Spleen (tissue), 11 donors: ENCODE measurements around the gene MYO16. TPM values are rescaled to one million over a fixed set of nuclear protein-coding genes. Genes with fewer than 3 reads are reported as not detected.
"Not testable (repeated sequence)": the region's sequence is repeated elsewhere in the genome, so short reads cannot be mapped to it uniquely, and the experiment has no call there.

Source experiments
- DNase-seq: peaks from one replicate; pipeline ENCODE4 v3.0.0-alpha.2; 2020
- H3K27ac ChIP-seq, 8 donors: fragments of 200-600 bp; sonication (generic) in 7 of 8; 1 replicate in 4 of 8; 2 replicates in 4 of 8; pipeline versions ENCODE4 v1.5.0 to v1.8.0; 2016 to 2021; ENCODE audit warnings: inconsistent platforms in 4 of 8, mild to moderate bottlenecking in 4 of 8, moderate library complexity in 1 of 8
- H3K27me3 ChIP-seq, 7 donors: fragments of 200-600 bp; sonication (generic) in 6 of 7; replicated peaks in 1 of 7; 1 replicate in 4 of 7; 2 replicates in 3 of 7; pipeline versions ENCODE4 v1.5.0 to v1.8.0; 2016 to 2021; ENCODE audit warnings: inconsistent platforms in 3 of 7, mild to moderate bottlenecking in 1 of 7
- H3K36me3 ChIP-seq, 6 donors: fragments of 200-600 bp; sonication (generic) in 5 of 6; 1 replicate in 4 of 6; 2 replicates in 2 of 6; pipeline versions ENCODE4 v1.5.0 to v1.8.0; 2016 to 2021; ENCODE audit warnings: inconsistent platforms in 2 of 6
- H3K4me1 ChIP-seq, 6 donors: fragments of 200-600 bp; sonication (generic) in 5 of 6; 1 replicate in 3 of 6; 2 replicates in 3 of 6; pipeline versions ENCODE4 v1.5.0 to v1.8.0; 2016 to 2021; ENCODE audit warnings: inconsistent platforms in 3 of 6
- H3K4me3 ChIP-seq, 8 donors: fragments of 200-600 bp; sonication (generic) in 7 of 8; 1 replicate in 4 of 8; 2 replicates in 4 of 8; pipeline versions ENCODE4 v1.5.0 to v1.8.0; 2016 to 2021; ENCODE audit warnings: inconsistent platforms in 4 of 8, mild to moderate bottlenecking in 4 of 8, moderate library complexity in 2 of 8
- H3K9me3 ChIP-seq, 8 donors: fragments of 200-600 bp; sonication (generic) in 7 of 8; 1 replicate in 4 of 8; 2 replicates in 4 of 8; pipeline versions ENCODE4 v1.5.0 to v1.8.0; 2016 to 2021; ENCODE audit warnings: inconsistent platforms in 4 of 8
- CTCF ChIP-seq, 11 experiments: fragments of 200-600 bp in 7 of 11; fragments of 450-650 bp in 4 of 11; sonication (generic) in 4 of 11; IDR thresholded peaks in 8 of 11; conservative IDR thresholded peaks in 3 of 11; 1 replicate in 7 of 11; 2 replicates in 4 of 11; pipeline versions ENCODE4 v1.4.0 to v1.8.0; 2016 to 2021; ENCODE audit warnings: antibody characterized with exemption in 11 of 11, inconsistent platforms in 4 of 11, mild to moderate bottlenecking in 1 of 11
- POLR2A ChIP-seq, 3 donors: fragments of 450-650 bp; IDR thresholded peaks; one replicate each; pipeline ENCODE4 v1.5.1; 2017; ENCODE audit warnings: antibody characterized with exemption in 3 of 3, mild to moderate bottlenecking in 1 of 3
- POLR2AphosphoS5 ChIP-seq, 3 donors: sonication (generic); formaldehyde crosslinking; IDR thresholded peaks; one replicate each; pipeline ENCODE4 v1.5.1; 2017; ENCODE audit warnings: antibody characterized with exemption in 3 of 3
- WGBS, 5 donors: extraction: QIAGEN DNeasy Blood & Tissue Kit in 3 of 5; methylation state at CpG; one replicate each; pipeline versions ENCODE4 v1.1.5 to v1.1.7; 2013 to 2018; 5-methylcytosine and 5-hydroxymethylcytosine counted together
- intact Hi-C: fragments of 100-400 bp; cut with DNase I; formaldehyde crosslinking; loops from one replicate; pipeline ENCODE4 v1.15.0; 2023; ENCODE audit warnings: low total_unique reads
- polyA plus RNA-seq, 3 donors: library from polyadenylated mRNA; stranded (reverse); fragments of 200-250 nt; gene quantifications; one replicate each; pipeline ENCODE4 v1.2.1, GENCODE V29; 2013
- total RNA-seq, 7 donors: library from RNA; depleted of rRNA in 3 of 7; stranded (reverse); fragments of >200 nt in 3 of 7; fragmentation: NEBNext Ultra II Directional in 4 of 7; extraction: Animal tissue kit (Norgen Biotek cat#: 25700) in 4 of 7; gene quantifications; one replicate each; pipeline versions ENCODE4 v1.1.0 to v1.2.1, GENCODE V29; 2016 to 2021
- donor health status: healthy with polysubstance abuse.
- donor health status: DM: no; HTN: no; CAD: no; lungs with moderate emphysema.
- donor health status: DM: no; HTN: no; CAD: no.
- donor health status: Bipolar disorder and iron deficiency.
- donor health status: healthy.
- donor health status: DM: no; HTN: no; CAD: no.
- donor health status: DM: yes; HTN: yes; CAD: no.

The MYO16 gene
- total and polyA plus RNA-seq, 10 donors = 0.03 to 0.51 (median 0.26) TPM; not detected in 1

- Histone ChIP-seq H3K27ac (no peak overlapping the region), H3K4me3 (no peak overlapping the region), H3K9me3 (no peaks in the 10 kb centered on the region), H3K27me3 (no peaks in the 10 kb centered on the region), H3K36me3 (no peaks in the 10 kb centered on the region), H3K4me1 (no peaks in the 10 kb centered on the region)
- intact Hi-C loops = no loop called here
- no peak for DNase-seq
- TF ChIP-seq CTCF (IDR thresholded peaks at IDR 0.05 in 8 of 11, conservative IDR thresholded peaks at IDR 0.05 in 3 of 11) (no peak), POLR2AphosphoS5 (IDR thresholded peaks at IDR 0.05) (no peak), POLR2A (IDR thresholded peaks at IDR 0.05) (no peak)
- 93 to 98% (median 95%) methylated on average over 2 of the region's 2 CpGs for WGBS, 5 donors
Observed at GRCh38 chr13:109214393-109214792, 585.0 kb downstream of the MYO16 start.

- Histone ChIP-seq H3K27me3 (no peaks in the 10 kb centered on the region), H3K27ac (no peak overlapping the region), H3K4me1 (no peaks in the 10 kb centered on the region), H3K36me3 (no peaks in the 10 kb centered on the region), H3K9me3 (no peaks in the 10 kb centered on the region), H3K4me3 (no peak overlapping the region)
- intact Hi-C loops = no loop called here
- DNase-seq = no peak
- WGBS, 5 donors = 83 to 93% (median 87%) methylated on average over 2 of the region's 2 CpGs
- TF ChIP-seq CTCF (IDR thresholded peaks at IDR 0.05 in 8 of 11, conservative IDR thresholded peaks at IDR 0.05 in 3 of 11) (no peak), POLR2AphosphoS5 (IDR thresholded peaks at IDR 0.05) (no peak), POLR2A (IDR thresholded peaks at IDR 0.05) (no peak)
Observed at GRCh38 chr13:109215377-109215776, 586.0 kb downstream of the MYO16 start.

- DNase-seq, H3K4me1 ChIP-seq, H3K36me3 ChIP-seq, H3K27me3 ChIP-seq, intact Hi-C loops, H3K27ac ChIP-seq, H3K4me3 ChIP-seq, H3K9me3 ChIP-seq: not testable (repeated sequence)
- WGBS, 5 donors = 61 to 88% (median 69%) methylated on average over 2 of the region's 2 CpGs
Observed at GRCh38 chr13:109217510-109217909, 588.1 kb downstream of the MYO16 start.

GRCh38 chr13:109220631-109221030 is 591.2 kb downstream of the MYO16 start:
- no peak for TF ChIP-seq POLR2A (IDR thresholded peaks at IDR 0.05)
- no peak for TF ChIP-seq CTCF (IDR thresholded peaks at IDR 0.05 in 8 of 11, conservative IDR thresholded peaks at IDR 0.05 in 3 of 11)
- no peak for TF ChIP-seq POLR2AphosphoS5 (IDR thresholded peaks at IDR 0.05)
- DNase-seq = no peak
- Histone ChIP-seq H3K4me1 (no peaks in the 10 kb centered on the region), H3K27me3 (peaks cover 0 to 4% (median 0%) of the 10 kb centered on the region in 7 donors), H3K4me3 (no peak overlapping the region), H3K36me3 (no peaks in the 10 kb centered on the region), H3K9me3 (peaks cover 0 to 29% (median 17%) of the 10 kb centered on the region in 8 donors), H3K27ac (no peak overlapping the region)
- 66 to 92% (median 81%) methylated on average over 3 of the region's 3 CpGs for WGBS, 5 donors
- intact Hi-C loops = no loop called here

GRCh38 chr13:109224033-109224432 is 594.6 kb downstream of the MYO16 start:
- Histone ChIP-seq H3K9me3 (peaks cover 0 to 41% (median 19%) of the 10 kb centered on the region in 8 donors), H3K4me1 (no peaks in the 10 kb centered on the region), H3K4me3 (no peak overlapping the region), H3K27ac (no peak overlapping the region), H3K27me3 (peaks cover 0 to 4% (median 0%) of the 10 kb centered on the region in 7 donors), H3K36me3 (no peaks in the 10 kb centered on the region)
- 51 to 77% (median 73%) methylated on average over 4 of the region's 4 CpGs for WGBS, 5 donors
- TF ChIP-seq CTCF (IDR thresholded peaks at IDR 0.05 in 8 of 11, conservative IDR thresholded peaks at IDR 0.05 in 3 of 11) = no peak
- no peak for TF ChIP-seq POLR2AphosphoS5 (IDR thresholded peaks at IDR 0.05)
- TF ChIP-seq POLR2A (IDR thresholded peaks at IDR 0.05) = no peak
- intact Hi-C loops = no loop called here
- DNase-seq = no peak
